Measurements from ENCODE around the gene URM1.

Gene URM1

DNA sequence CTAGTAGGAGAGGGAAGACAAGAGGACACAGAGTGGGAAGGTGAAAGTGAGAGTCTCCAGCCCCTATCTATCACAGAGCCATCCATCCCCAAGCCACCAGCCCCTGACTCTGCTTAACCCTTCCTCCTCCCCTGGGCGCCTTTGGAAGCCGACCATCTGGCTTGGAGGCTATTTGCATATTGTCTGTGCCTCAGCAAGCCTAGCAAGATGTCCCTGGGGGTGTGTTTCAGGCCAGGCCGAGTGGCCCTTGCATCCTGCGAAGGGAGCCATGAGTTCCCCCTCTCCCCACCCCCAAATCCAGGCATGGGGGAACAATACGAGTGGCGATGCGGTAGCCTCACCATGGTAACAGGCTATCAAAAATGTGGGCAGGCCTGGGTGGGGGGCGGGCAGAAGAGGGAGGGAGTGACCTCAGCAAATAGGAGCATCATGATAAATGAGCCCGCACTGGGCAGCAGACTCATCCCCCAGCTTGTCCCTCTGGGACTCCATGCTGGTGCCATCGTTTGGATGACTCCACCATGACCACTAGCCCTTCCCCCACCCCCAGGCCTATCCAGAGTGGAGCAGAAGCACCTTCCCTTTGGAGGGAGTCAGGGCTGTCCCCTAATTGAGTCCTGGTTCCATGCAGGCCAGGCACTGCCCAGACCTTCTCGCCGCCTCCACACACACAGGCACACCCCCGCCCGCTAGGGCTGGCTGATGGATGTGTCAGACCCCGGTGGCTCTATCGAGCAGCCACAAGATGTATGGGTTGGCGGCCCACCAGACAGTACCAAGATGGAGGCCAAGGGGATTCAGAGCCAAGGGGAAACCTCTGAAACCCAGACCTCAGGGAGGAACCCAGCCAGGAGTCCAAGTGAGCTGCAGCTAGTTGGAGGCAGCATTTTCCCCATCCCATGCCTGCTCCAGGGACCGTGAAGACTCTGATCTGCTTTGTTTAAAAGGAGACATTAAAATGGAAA is 14.6 kb downstream of the URM1 start:
- TF ChIP-seq, protein P1, sequence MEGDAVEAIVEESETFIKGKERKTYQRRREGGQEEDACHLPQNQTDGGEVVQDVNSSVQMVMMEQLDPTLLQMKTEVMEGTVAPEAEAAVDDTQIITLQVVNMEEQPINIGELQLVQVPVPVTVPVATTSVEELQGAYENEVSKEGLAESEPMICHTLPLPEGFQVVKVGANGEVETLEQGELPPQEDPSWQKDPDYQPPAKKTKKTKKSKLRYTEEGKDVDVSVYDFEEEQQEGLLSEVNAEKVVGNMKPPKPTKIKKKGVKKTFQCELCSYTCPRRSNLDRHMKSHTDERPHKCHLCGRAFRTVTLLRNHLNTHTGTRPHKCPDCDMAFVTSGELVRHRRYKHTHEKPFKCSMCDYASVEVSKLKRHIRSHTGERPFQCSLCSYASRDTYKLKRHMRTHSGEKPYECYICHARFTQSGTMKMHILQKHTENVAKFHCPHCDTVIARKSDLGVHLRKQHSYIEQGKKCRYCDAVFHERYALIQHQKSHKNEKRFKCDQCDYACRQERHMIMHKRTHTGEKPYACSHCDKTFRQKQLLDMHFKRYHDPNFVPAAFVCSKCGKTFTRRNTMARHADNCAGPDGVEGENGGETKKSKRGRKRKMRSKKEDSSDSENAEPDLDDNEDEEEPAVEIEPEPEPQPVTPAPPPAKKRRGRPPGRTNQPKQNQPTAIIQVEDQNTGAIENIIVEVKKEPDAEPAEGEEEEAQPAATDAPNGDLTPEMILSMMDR (conservative IDR thresholded peaks at IDR 0.05; ENCODE audit: low read depth, low read length) = no peak
- no peak for DNase-seq (ENCODE audit: low read depth)
- no peak overlapping the region for H3K4me3 ChIP-seq (ENCODE audit: low read length)

- no peak for DNase-seq (ENCODE audit: low read depth)
- TF ChIP-seq, protein P1 (conservative IDR thresholded peaks at IDR 0.05; ENCODE audit: low read depth, low read length) = no peak
- H3K4me3 ChIP-seq (ENCODE audit: low read length) = no peak overlapping the region
These were observed 17.0 kb downstream of the URM1 start for GRCh38 chr9:128388150-128388549.

DNA sequence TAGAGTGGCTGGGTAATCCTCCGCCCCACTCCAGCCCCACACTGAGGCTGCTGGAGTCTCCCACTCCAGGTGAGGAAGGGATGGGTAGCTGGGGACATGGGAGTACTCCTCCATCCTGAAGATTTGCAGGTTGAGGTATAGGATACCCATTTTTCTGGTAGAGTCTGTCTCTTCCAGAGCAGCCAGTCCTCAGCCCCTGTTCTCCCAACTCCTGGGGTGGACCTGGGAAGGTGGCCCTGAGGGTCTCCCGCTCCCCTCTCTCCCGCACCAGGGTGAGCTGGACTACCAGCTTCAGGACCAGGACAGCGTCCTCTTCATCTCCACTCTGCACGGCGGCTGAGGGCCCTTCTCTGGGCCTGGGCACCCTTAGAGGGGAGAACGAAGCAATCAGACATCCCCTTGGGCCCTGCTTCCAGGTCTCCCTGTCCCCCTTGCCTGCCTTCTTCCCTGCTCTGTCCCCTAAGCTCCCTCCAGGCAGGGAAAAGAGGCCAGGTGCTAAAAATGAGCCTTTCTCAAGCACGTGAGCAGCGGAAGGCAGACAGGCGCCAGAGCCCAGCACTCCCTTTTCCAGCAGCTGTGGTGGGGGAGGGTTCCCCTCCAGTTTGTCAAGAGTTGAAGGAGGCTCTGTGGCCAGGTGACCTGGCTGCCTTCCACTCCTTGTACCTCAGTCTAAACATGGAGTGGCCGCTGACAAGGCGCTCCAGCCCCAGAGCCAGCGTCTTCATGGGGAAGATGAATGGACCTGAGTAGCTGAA is 18.4 kb downstream of the URM1 start:
- TF ChIP-seq, protein P1 (conservative IDR thresholded peaks at IDR 0.05; ENCODE audit: low read depth, low read length) = no peak
- H3K4me3 ChIP-seq (ENCODE audit: low read length) = no peak overlapping the region
- DNase-seq (ENCODE audit: low read depth) = no peak

DNA sequence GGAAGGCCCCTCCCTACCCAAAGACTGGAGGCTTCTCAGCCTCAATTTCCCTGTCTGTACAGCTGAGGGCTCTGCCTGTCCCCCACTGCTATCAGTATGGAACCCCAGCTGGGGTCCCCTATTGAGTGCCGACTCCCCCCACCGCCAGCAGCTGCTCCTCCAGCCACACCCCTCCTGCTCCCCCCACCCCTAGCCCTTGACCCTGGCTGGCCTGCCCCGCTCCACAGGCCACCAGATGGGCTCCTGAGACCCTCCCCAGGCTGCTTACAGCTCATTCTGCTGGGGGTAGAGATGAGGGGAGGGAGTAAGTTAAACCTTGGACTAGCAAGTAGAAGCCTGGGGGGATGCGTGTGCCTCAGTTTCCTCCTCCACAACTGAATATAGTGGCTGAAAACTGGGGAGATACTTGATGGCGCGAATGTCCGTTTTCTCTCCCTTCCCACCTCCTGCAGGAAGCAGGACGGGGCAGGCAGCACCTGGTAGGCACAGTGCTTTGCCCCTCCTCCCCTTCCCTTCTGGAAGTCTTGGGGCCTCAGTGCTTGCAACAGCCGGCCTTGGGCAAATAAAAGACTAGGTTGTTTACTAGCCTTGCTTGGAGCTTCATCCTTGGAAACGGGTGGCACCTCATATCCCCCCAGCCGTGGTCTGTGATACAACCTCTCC is 19.1 kb downstream of the URM1 start:
- TF ChIP-seq, protein P1 (conservative IDR thresholded peaks at IDR 0.05; ENCODE audit: low read depth, low read length) = no peak
- DNase-seq (ENCODE audit: low read depth) = no peak

GRCh38 chr9:128390813-128391711 is 19.9 kb downstream of the URM1 start:
- TF ChIP-seq, protein P1 (conservative IDR thresholded peaks at IDR 0.05; ENCODE audit: low read depth, low read length) = no peak

More for the DNA sequence above, 19.1 kb downstream of the URM1 start:
- H3K4me3 ChIP-seq (ENCODE audit: low read length) = no peak overlapping the region

GRCh38 chr9:128391956-128392301 is 20.8 kb downstream of the URM1 start:
- H3K4me3 ChIP-seq (ENCODE audit: low read length) = no peak overlapping the region
- TF ChIP-seq, protein P1 (conservative IDR thresholded peaks at IDR 0.05; ENCODE audit: low read depth, low read length) = no peak
- no peak for DNase-seq (ENCODE audit: low read depth)

More at GRCh38 chr9:128390813-128391711, 19.9 kb downstream of the URM1 start:
- no peak for DNase-seq (ENCODE audit: low read depth)
- no peak overlapping the region for H3K4me3 ChIP-seq (ENCODE audit: low read length)
